Ectodermal cell (in vitro differentiated cells): ENCODE data around the gene EEPD1.

Source experiments
- H3K27ac ChIP-seq: 2 replicates; pipeline ENCODE4 v1.7.0; 2013; ENCODE audit warnings: mild to moderate bottlenecking, low read depth, low read length; ENCODE audit not compliant: insufficient read depth, poor library complexity, severe bottlenecking
- H3K27me3 ChIP-seq: 2 replicates; pipeline ENCODE4 v1.7.0; 2013; ENCODE audit warnings: mild to moderate bottlenecking, low read length; ENCODE audit not compliant: insufficient read depth, control insufficient read depth, poor library complexity, severe bottlenecking
- H3K36me3 ChIP-seq: one replicate; pipeline ENCODE4 v1.7.0; 2013; ENCODE audit warnings: low read length; ENCODE audit not compliant: control insufficient read depth, insufficient read depth
- H3K4me1 ChIP-seq: one replicate; pipeline ENCODE4 v1.7.0; 2013; ENCODE audit warnings: low read length; ENCODE audit not compliant: control insufficient read depth, insufficient read depth
- H3K4me3 ChIP-seq: 2 replicates; pipeline ENCODE4 v1.7.0; 2013; ENCODE audit warnings: low read depth, low read length, control low read depth; ENCODE audit not compliant: insufficient read depth
- H3K9me3 ChIP-seq: 2 replicates; pipeline ENCODE4 v1.7.0; 2013; ENCODE audit warnings: mild to moderate bottlenecking, low read length, moderate library complexity; ENCODE audit not compliant: control insufficient read depth
- WGBS, 2 experiments: methylation state at CpG; one replicate each; pipeline ENCODE4 v1.1.7; 2013; ENCODE audit warnings: missing lambda C conversion rate in 2 of 2; 5-methylcytosine and 5-hydroxymethylcytosine counted together

EEPD1 gene

DNA sequence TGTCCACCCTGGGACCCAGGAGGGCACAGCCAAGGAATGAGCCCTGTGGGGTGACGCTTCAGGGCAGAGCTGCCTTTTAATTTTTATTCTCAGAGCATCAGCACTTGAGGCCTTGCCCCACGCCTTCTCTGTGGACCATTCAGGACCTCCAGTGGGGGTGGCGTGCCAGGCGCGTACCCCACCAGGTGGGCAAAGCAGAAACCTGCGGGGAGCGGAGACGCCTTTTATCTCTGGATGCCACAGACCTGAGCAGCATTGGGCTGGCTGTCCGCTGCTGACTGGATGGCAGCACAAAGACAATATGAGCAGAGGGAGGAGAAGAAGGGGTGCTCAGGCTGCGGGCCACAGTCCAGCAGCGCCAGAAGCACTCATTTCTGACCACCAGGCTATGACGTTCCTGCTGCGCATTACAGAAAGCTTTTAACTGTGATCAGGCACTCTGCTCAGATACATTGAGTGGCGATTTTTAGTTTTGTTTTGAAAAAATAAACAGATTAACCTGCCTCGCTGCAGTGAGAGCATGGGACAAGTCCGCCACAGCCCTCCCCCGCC is 146.2 kb downstream of the EEPD1 start:
- Histone ChIP-seq H3K27me3 (peaks cover 25% of the 10 kb centered on the region), H3K36me3 (no peaks in the 10 kb centered on the region), H3K4me1 (peaks cover 37% of the 10 kb centered on the region), H3K4me3 (no peak overlapping the region), H3K27ac (no peak overlapping the region), H3K9me3 (no peaks in the 10 kb centered on the region)
- 84 to 86% methylated on average over 17 of the region's 17 CpGs for WGBS, 2 experiments

DNA sequence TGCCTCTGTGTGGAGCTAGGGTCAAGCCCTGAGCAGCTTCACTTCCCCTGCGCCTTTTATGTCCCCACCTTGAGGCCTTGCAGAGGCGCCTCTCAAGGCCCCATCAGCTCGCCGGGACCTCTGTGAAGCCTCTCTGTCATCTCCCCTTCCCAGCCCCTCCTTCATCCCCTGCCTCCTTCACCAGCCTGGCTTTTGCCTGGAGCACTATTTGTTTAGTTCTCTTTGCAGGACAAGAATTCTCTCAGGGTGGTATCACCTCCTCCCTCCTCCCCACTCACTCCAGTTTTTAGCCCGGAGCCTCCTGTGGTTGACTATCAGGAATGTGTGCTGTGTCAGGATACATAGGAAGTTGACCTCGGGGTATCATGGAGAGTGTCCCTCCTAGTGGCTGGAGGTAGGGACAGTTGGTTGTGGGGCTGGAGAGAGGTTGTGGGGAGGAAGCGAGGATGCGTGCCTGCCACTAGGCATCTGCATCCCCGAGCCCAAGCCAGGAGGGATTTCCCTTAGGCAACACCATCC is 146.8 kb downstream of the EEPD1 start:
- WGBS, 2 experiments: 35 to 48% methylated on average over 9 of the region's 9 CpGs
- Histone ChIP-seq H3K4me1 (peaks cover 37% of the 10 kb centered on the region), H3K36me3 (no peaks in the 10 kb centered on the region), H3K27ac (no peak overlapping the region), H3K4me3 (no peak overlapping the region), H3K27me3 (peaks cover 25% of the 10 kb centered on the region), H3K9me3 (no peaks in the 10 kb centered on the region)

DNA sequence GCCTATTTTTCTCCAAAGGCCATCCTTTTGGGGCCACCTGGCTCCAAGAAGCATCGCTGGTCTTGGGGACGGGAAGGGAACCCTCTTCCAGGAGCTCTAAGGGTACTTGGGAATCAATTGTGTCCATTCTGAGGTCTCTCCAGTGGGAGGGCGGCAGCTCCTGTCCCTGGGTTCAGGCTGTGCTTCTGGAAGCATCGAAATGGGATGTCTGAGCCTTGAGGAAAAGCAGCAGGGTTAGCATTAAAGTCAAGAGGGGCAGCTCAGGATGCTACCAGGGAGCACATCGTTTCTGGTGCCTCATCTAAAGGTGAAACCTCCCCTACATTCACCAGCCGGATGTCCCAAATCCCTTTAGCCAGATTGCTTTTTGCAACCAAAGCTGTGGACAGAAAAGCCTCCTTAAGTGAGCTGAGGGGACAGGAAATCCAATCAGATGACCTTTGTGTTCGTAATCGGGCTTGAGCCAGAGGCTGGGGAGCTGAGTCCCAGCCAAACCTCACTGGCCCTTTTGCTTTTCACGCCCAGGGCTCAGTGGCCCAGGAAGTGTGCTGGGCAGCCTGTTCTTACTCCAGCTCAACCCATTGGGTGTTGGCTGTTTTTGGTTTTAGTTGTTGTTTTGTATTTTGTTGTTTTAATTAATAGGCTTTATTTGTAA is 147.8 kb downstream of the EEPD1 start:
- Histone ChIP-seq H3K27ac (no peak overlapping the region), H3K4me3 (no peak overlapping the region), H3K36me3 (no peaks in the 10 kb centered on the region), H3K27me3 (peaks cover 25% of the 10 kb centered on the region), H3K9me3 (no peaks in the 10 kb centered on the region), H3K4me1 (peaks cover 37% of the 10 kb centered on the region)
- WGBS, 2 experiments: 74 to 80% methylated on average over 9 of the region's 9 CpGs

- peaks cover 37% of the 10 kb centered on the region for H3K4me1 ChIP-seq
- 65 to 68% methylated on average over 15 of the region's 15 CpGs for WGBS, 2 experiments
- H3K9me3 ChIP-seq: no peaks in the 10 kb centered on the region
- no peak overlapping the region for H3K27ac ChIP-seq
- H3K4me3 ChIP-seq: no peak overlapping the region
- no peaks in the 10 kb centered on the region for H3K36me3 ChIP-seq
- peaks cover 25% of the 10 kb centered on the region for H3K27me3 ChIP-seq
Measured at GRCh38 chr7:36301914-36302771, 149.1 kb downstream of the EEPD1 start.

DNA sequence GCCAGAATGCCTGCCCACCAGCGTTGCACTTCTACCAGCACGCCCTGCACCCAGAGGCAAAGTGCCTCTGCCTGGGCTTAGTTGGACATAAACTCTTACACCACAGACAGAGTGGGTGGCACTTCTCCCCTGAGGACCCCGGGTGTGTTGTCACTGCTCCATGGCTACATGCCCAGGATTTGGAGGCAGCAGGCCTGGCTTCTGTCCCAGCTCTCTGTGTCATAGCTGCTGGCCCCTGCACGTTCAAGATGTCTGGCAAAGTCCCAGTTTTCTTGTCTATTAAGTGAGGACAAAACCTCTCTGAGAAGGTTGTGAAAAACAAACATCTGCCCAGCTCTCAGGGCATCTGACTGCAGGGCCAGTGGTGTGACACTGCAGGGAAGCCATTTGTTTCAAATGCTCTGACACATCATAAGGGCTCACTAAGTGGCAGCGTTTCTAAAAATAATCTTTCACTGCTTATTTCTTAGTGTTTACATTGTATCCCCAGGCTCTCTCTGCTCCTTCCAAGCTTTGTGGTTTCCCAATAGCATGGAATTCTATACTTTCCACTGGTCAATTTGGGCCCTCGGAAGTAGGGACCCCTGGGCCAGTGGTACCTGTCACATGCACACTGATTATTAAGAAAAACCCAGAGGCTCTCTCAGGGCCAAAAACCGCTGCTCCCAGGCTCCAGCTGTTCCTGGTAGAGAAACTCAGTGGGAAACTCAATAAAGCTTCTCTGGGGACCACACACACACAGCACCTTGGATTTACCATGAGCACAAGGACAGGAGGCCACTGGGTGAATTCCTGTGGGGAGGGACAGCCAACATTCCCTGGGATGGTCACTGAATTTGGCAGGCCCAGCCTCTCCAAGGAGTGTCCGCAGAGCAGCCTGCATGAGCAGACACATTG is 150.4 kb downstream of the EEPD1 start:
- 85 to 87% methylated on average over 8 of the region's 8 CpGs for whole genome bisulfite sequencing, 2 experiments
- Histone ChIP-seq H3K4me3 (no peak overlapping the region), H3K9me3 (no peaks in the 10 kb centered on the region), H3K36me3 (no peaks in the 10 kb centered on the region), H3K27me3 (peaks cover 22% of the 10 kb centered on the region), H3K27ac (no peak overlapping the region), H3K4me1 (peaks cover 37% of the 10 kb centered on the region)

DNA sequence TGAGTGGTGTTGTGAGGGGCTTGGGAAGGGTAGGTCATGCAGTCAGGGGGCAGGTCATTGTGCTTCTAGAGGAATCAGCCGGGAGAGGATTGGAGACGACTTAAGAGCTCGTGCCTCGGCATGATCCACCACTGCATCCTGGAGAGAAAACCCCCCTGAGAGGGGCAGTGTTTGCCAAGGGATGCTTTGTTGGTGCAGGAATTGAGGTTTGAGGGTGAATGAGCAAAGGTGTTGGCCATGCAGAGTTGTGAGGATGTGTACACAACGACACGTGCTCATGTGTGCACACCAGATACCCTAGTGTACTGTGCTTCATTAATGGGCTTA is 151.0 kb downstream of the EEPD1 start:
- no peaks in the 10 kb centered on the region for H3K36me3 ChIP-seq
- no peak overlapping the region for H3K27ac ChIP-seq
- peaks cover 32% of the 10 kb centered on the region for H3K4me1 ChIP-seq
- 61 to 77% methylated on average over 6 of the region's 6 CpGs for WGBS, 2 experiments
- peaks cover 16% of the 10 kb centered on the region for H3K27me3 ChIP-seq
- H3K9me3 ChIP-seq: no peaks in the 10 kb centered on the region
- H3K4me3 ChIP-seq: no peak overlapping the region

- Histone ChIP-seq H3K27ac (no peak overlapping the region), H3K4me3 (no peak overlapping the region), H3K27me3 (peaks cover 13% of the 10 kb centered on the region), H3K36me3 (no peaks in the 10 kb centered on the region), H3K4me1 (peaks cover 26% of the 10 kb centered on the region), H3K9me3 (no peaks in the 10 kb centered on the region)
- WGBS, 2 experiments: 96% methylated on average over 18 of the region's 18 CpGs
Measured at GRCh38 chr7:36305226-36305625, 152.2 kb downstream of the EEPD1 start.

- Histone ChIP-seq H3K4me3 (no peak overlapping the region), H3K4me1 (peaks cover 22% of the 10 kb centered on the region), H3K27ac (no peak overlapping the region), H3K27me3 (peaks cover 13% of the 10 kb centered on the region), H3K9me3 (no peaks in the 10 kb centered on the region), H3K36me3 (no peaks in the 10 kb centered on the region)
- WGBS, 2 experiments: 95 to 96% methylated on average over 5 of the region's 5 CpGs
Measured at GRCh38 chr7:36305648-36306047, 152.6 kb downstream of the EEPD1 start.

DNA sequence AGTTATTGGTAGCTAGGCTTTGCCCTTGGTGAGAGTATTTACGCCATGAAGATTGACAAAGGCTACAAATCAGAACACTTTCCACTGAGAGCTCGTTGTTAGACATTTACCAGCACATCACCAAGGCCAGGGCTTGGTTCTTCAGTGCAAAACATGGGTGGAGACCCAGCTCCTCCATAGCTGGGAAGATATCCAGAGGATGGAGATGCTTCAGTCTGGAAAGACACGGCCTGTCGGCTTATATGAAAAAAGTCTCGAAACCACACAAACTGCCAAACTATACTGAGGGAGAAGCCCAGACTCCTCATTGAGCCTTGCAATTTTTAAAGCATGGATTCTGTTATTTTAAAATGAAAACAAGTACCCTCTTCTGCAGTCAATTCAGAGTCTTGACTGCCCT is 153.2 kb downstream of the EEPD1 start:
- H3K4me3 ChIP-seq: no peak overlapping the region
- no peaks in the 10 kb centered on the region for H3K36me3 ChIP-seq
- peaks cover 13% of the 10 kb centered on the region for H3K27me3 ChIP-seq
- H3K27ac ChIP-seq: no peak overlapping the region
- H3K4me1 ChIP-seq: peaks cover 21% of the 10 kb centered on the region
- 93 to 94% methylated on average over 5 of the region's 5 CpGs for WGBS, 2 experiments
- H3K9me3 ChIP-seq: no peaks in the 10 kb centered on the region
